ENCODE data around the gene TFF2.

DNA sequence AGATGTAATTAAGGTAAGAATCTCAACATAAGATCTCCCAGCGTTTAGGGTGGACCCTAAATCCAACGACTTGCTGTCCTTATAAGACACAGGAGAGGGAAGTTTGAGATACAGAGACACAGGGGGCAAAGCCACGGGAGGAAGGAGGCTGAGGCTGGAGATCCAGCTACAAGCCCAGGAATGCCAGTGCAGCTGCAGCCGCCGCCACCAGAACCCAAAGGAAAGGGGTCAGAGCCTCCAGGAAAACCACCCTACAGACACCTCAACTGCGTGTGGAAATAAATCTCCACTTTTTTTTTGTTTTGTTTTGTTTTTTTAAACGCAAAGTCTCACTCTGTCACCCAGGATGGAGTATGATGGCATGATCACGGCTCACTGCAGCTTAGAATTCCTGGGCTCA, 27.6 kb upstream of the TFF2 start:
- TF ChIP-seq, protein P1, sequence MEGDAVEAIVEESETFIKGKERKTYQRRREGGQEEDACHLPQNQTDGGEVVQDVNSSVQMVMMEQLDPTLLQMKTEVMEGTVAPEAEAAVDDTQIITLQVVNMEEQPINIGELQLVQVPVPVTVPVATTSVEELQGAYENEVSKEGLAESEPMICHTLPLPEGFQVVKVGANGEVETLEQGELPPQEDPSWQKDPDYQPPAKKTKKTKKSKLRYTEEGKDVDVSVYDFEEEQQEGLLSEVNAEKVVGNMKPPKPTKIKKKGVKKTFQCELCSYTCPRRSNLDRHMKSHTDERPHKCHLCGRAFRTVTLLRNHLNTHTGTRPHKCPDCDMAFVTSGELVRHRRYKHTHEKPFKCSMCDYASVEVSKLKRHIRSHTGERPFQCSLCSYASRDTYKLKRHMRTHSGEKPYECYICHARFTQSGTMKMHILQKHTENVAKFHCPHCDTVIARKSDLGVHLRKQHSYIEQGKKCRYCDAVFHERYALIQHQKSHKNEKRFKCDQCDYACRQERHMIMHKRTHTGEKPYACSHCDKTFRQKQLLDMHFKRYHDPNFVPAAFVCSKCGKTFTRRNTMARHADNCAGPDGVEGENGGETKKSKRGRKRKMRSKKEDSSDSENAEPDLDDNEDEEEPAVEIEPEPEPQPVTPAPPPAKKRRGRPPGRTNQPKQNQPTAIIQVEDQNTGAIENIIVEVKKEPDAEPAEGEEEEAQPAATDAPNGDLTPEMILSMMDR (conservative IDR thresholded peaks at IDR 0.05; ENCODE audit: low read depth, low read length) = no peak
- no peak for TF ChIP-seq POLR2A (IDR thresholded peaks at IDR 0.05; ENCODE audit: low read depth, low read length)
- TF ChIP-seq MXI1 (IDR thresholded peaks at IDR 0.05; ENCODE audit: borderline replicate concordance, low read depth, low read length) = no peak
- TF ChIP-seq, protein P2, sequence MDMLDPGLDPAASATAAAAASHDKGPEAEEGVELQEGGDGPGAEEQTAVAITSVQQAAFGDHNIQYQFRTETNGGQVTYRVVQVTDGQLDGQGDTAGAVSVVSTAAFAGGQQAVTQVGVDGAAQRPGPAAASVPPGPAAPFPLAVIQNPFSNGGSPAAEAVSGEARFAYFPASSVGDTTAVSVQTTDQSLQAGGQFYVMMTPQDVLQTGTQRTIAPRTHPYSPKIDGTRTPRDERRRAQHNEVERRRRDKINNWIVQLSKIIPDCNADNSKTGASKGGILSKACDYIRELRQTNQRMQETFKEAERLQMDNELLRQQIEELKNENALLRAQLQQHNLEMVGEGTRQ (IDR thresholded peaks at IDR 0.05; ENCODE audit: low read depth, low read length) = no peak
- TF ChIP-seq SMC3 (IDR thresholded peaks at IDR 0.05; ENCODE audit: low read depth, low read length) = no peak
- no peak for TF ChIP-seq RFX5 (IDR thresholded peaks at IDR 0.05; ENCODE audit: low read depth, low read length)
- no peak for TF ChIP-seq CEBPB (IDR thresholded peaks at IDR 0.05; ENCODE audit: low read depth, low read length)
- TF ChIP-seq BHLHE40 (IDR thresholded peaks at IDR 0.05; ENCODE audit: low read depth, low read length) = no peak
- TF ChIP-seq MAFK (IDR thresholded peaks at IDR 0.05; ENCODE audit: low read depth, low read length) = no peak
- no peak for TF ChIP-seq MAZ (IDR thresholded peaks at IDR 0.05; ENCODE audit: borderline replicate concordance, low read depth, low read length)
